ENCODE data around the gene GNAT1.
"Not testable (repeated sequence)": the region's sequence is repeated elsewhere in the genome, so short reads cannot be mapped to it uniquely, and the experiment has no call there.

Gene GNAT1

DNA sequence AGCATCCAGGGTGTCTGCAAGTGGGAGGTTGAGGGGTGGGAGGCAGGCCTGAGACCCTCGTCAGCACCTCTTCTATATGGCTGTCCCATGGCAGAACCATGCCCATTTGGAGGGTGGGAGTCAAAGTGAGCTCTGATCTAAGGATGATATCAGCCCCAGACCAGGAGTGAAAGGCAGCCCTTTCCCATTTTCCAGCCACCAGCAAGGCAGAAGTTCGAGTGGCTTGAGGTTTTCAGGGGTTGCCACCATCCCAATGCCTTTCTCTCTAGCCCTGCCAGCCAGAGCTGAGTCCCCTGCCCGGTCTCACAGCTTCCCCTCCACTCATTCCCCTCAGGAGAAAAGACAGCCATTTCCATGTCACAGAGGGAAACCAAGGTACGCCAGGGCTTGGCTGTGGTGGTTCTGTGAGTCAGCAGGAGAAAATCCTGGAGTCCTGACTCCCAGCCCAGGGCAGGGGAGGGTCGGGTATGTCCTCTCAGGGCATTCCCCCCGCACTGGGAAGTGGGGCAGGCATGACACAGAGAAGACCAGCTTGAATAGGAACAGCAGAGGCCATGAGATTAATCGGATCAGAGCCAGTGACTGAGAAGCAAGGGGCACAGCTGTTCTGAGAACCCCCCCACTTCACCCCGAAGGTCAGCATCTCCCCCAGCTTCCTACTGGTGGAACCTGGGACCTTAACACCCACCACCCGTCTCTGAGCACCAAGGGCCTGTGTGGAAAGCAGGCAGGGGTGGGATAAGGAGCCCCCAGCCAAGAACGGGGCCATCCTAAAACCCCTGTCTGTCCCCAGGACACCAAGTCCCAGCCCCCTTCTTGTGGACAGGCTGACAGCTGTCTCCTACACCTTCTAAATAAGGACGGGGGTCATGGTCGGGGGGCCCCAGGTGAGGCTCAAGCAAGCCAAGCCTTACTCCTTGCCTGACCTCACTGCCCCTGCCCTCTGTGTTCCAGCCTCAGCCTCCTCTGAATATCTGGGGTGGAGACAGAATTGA is 12.7 kb downstream of the GNAT1 start:
- DNase-seq (ENCODE audit: low read depth), result no peak

DNA sequence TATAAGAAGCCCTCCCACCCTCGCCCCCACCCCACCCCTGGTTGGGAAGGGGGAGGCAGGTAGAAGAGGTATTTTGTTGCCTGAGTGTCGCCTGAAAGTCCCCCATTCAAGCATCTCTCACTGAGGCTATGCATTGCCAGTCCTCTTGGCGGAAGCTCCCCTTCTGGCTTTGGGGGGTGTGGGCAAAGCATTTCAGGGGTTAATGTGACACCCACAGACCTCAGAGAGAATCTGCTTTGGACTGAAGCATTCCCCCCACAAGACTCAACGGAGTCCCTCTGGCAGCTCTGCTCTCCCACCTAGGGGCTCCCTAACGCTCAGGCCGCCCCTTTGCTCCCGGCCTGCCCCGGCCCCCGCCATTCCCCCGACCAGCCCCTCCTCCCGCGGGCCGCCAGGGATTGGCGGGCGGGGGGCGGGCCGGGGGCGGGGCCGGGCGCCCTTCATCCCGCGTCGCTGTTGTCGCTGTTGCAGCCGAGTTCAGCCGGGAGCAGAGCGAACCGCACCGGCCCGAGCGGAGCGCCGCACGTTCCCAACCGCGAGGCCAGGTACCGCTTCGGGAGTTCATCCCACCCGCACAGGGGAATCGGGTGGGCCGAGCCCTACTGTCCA is 13.5 kb downstream of the GNAT1 start, which contains the start of gene SLC38A3:
Gene SLC38A3 (plus strand): TSS at position 468 of the 609 bp plus-strand sequence. CDS start 8,929 bp downstream, outside the sequence.
- peak; percentile 21 for DNase-seq (ENCODE audit: low read depth)

DNA sequence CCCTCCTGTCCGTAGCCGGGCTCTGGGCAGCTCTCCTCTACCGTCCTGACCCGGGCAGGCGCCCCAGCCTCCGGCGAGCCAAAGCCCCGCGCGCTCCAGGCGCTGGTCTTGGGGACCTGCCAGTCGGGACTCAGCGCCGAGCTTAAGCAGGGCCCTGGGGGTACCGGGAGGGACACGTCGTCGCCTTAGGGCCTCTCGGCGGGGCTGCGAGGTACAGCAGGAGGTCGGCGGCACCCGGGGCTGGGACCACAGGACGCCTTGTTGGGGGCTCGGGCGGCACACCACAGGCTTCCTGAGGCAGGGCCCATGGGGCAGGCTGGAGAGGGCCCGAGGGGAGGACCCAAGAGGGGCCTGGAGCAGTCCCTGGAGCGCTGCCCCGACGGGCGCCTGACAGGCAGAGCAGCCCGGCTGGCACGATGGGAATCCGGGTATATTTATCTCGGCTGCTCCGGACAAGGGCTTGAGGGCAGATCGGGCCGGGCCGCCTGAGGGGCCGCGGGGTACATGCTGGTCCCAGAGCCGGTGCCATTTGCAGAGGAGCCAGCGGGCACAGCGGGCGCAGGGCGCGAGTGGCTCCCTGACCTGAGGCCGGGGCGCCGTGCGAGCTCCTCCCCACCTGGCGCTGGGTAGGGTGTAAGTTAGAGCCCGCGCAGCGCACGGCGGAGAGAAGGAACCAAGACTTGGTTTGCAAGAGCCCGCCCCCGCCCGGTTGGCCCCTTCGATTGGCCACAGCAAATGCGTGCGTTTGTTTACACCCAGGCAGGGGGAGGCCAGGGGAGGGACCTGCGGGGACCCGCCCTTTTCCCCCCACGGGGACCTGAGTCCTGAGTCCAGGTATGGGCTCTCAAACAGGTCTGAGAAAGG is 14.2 kb downstream of the GNAT1 start:
- peak; percentile 31 for DNase-seq (ENCODE audit: low read depth)

DNA sequence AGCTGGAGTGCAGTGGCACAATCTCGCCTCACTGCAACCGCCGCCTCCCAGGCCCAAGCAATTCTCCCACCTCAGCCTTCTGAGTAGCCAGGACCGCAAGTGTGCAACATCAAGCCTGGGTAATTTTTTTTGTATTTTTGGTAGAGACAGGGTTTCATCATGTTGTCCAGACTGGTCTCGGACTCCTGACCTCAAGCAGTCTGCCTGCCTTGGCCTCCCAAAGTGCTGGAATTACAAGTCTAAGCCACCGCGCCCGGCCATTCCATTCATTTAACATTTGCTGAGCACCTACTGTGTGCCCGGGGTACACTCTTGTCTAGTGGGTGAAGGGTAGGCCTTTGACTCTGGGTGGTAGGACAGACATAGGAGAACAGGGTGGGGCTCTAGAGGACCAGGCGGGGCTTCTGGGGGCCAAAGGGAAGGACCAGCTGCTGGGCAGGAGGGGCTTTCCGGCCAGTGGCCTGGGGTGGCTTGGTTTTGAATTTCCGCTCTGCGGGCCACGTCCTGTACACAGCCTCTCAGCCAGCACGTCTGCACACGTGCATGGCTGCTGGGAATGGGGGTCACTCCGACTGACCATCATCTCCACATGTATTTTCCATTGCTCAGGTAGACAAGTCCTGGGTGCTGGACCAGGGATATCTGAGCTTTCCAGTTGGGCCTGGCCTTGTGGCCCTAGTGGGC is 16.1 kb downstream of the GNAT1 start:
- no peak for DNase-seq (ENCODE audit: low read depth)

DNA sequence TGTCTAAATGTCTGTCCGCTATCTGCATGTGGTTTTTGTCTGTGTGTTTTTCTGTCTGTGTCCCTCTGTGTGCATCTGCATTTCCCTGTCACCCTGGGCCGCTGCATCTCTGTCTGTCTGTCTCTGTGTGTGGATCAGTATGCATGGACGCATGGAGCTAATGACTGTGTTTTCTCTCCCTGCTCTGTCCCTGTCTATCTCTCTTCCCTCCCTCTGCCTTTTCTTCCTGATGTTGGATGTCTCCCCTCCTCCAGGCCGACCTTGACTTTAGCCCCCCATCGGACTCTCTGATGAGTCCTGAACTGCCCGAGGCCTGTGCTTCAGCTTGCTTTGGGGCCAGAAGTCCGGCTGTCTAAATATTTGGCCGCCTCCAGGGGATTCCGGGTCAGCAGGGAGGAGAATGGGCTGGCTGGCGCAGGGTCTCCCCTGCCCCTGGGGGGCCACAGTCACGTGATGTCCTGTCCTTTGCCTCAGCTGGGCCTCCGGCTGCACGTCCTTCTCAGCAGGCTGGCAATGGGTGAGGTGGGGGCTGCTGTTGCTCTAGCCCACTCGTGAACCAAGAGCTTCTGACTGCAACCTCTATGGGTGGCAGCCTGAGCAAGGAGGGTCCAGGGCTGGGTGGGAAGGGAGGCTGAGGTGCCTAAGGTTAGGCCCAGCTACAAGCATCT is 17.4 kb downstream of the GNAT1 start:
- DNase-seq (ENCODE audit: low read depth), result no peak

DNA sequence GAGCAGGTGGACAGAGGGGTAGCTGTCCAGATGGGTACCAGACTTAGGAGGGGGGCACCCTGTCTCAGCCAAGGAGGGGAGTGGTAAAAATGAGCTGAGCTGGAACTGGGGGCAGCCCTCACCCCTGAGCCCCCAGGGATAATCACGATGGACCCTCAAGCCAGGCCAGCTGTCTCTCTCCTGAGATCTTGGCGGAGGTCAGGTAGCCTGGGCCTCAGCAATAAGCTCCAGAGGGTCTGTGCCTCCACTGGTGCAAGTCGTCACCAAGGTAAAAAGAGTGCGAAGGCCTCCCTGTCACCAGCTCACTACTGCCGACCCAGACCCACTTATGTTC is 18.7 kb downstream of the GNAT1 start:
- DNase-seq (ENCODE audit: low read depth), result no peak

DNA sequence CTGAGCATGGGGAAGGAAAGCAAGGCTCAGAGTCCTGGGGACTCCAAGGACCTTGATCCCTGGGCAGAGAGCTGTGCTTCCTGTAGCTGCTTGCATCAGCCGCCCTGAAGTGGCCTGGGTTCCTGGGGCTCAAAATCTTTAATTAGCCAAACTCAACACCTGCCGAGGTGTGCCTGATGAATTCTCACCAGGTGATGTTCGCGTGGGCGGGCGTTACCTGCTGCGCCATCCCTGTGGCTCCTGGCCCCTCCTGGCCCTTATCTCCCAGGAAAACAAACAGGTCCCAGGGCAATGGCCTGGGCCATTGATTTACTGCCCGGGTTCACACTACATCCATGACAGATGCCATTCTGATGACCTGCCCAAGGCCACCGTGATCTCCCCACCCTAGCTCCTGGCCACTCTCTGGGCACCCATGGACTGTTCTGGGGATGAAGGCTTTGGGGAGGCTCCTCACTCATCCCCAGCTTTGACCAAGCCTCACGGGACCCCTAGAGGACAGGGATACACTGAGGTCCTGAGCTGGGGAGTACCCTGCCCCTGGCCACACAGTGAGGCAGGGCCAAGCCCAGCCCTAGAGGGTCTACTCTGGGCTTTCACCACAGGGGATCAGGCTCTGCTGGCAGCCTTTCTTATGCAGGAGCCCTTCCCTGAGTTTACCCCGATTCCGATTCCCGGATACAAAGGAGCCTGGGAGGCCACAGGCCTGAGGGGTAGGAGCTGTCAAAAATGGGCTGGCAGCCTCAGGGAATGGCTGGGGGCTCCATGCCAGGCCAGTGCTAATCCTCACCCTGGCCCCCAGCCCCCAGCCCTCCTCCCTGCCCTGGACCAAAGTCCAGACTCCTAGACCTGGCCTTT is 19.3 kb downstream of the GNAT1 start:
- no peak for DNase-seq (ENCODE audit: low read depth)

GRCh38 chr3:50211368-50211717 is 19.9 kb downstream of the GNAT1 start:
- DNase-seq (ENCODE audit: low read depth), result not testable (repeated sequence)

GRCh38 chr3:50211930-50212329 is 20.5 kb downstream of the GNAT1 start:
- DNase-seq (ENCODE audit: low read depth), result no peak

DNA sequence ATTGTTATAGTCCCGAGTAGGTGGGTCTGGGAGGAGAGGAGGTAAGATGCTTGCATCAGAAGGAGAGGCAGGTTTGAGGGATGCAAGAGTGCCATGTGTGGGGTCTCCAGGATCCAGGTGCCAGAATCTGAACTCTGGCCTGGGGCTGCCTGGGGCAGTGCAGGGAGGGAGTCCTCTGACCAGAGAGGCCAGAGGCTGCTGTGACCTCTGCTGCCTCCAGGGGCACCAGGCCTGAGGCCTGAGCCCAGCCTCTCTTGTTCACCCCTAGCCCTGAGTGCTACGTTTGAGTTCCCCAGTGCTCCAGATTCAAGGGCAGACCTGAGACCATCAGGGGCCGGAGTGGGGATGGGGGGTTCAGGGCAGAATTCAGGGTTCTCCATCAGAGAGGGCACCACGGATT is 21.1 kb downstream of the GNAT1 start:
- no peak for DNase-seq (ENCODE audit: low read depth)

- no peak for DNase-seq (ENCODE audit: low read depth)
These were observed 21.6 kb downstream of the GNAT1 start for GRCh38 chr3:50212971-50213370.

- no peak for DNase-seq (ENCODE audit: low read depth)
These were observed 22.0 kb downstream of the GNAT1 start for GRCh38 chr3:50213373-50213772.

GRCh38 chr3:50214824-50215223 is 23.4 kb downstream of the GNAT1 start:
- no peak for DNase-seq (ENCODE audit: low read depth)

DNA sequence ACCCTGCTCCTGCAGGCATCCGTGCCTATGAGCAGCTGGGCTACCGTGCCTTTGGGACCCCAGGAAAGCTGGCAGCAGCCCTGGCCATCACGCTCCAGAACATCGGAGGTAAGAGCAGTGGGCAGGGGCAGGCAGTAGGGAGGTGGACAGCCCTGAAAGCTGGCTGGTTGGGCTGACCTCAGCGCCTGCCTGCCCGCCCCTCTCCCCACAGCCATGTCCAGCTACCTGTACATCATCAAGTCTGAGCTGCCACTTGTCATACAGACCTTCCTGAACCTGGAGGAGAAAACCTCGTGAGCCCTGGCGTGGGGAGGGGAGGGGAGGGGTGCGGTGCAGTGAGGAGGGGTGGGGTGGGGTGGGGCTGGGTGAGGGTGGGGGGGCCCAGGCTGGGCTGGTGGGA is 24.1 kb downstream of the GNAT1 start:
- no peak for DNase-seq (ENCODE audit: low read depth)

- DNase-seq (ENCODE audit: low read depth), result no peak
These were observed 26.3 kb downstream of the GNAT1 start for GRCh38 chr3:50217681-50218080.

- no peak for DNase-seq (ENCODE audit: low read depth)
These were observed 27.0 kb downstream of the GNAT1 start for GRCh38 chr3:50218448-50218847.

DNA sequence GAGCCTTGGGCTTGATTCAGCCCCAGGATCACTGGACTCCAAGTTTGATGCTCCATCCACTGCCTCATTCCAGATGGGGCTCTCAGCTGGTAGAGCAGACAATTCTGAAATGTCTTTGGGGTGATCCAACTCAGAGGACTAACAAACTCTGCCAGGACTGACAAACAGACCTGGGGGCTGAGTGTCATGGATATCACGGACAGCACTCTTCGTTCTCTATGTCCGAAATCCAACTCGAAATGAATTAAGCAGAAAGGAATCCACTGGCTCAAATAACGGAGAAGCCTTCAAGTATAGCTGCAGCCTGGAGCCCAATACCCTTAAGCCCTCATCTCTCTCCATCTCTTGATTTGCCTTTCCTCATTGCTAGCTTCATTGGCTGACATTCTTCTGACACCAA is 27.9 kb downstream of the GNAT1 start:
- DNase-seq (ENCODE audit: low read depth), result no peak

DNA sequence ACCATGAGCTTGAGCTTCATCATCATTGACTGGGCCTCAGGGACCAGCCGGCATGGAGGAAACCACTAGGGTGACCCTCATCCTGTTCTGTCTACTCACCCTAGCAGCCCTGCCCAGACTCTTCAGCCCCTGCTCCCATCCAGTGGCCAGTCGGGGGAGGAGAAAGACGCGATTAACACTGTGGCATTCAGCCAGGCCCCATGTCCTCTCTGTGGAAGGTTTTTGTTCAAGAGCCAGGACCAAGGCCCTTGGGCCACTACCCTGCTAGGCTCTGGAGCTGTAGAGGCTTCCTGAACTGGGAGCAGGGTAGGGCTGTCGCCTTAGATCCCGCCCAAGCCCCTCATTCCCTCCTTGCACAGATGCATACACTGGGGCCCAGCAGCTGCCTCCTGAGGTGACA is 28.7 kb downstream of the GNAT1 start:
- DNase-seq (ENCODE audit: low read depth), result no peak

DNA sequence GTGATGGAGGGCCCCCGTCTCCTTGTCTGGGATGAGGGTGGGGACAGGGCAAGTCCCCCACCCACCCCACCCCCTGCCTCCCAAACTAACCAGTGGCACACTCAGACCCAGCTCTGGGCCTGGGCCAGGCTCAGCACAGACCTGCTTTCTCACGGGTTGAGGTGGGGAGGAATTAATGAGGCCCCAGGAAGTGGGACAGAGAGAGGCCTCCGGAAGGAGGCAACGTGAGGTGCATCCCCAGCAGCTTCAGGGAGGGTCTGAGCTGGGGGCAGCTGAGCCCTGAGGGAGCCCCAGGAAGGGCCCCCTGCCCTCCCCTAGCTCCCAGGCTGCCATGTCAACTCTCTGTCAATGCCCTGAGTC is 29.6 kb downstream of the GNAT1 start:
- no peak for DNase-seq (ENCODE audit: low read depth)

- no peak for DNase-seq (ENCODE audit: low read depth)
These were observed 30.2 kb downstream of the GNAT1 start for GRCh38 chr3:50221411-50222168.

Data from activated T-cell treated with anti-CD3 and anti-CD28 coated beads for 48 hours (primary cell).